ENCODE data around the gene CFAP61.

The CFAP61 gene

DNA sequence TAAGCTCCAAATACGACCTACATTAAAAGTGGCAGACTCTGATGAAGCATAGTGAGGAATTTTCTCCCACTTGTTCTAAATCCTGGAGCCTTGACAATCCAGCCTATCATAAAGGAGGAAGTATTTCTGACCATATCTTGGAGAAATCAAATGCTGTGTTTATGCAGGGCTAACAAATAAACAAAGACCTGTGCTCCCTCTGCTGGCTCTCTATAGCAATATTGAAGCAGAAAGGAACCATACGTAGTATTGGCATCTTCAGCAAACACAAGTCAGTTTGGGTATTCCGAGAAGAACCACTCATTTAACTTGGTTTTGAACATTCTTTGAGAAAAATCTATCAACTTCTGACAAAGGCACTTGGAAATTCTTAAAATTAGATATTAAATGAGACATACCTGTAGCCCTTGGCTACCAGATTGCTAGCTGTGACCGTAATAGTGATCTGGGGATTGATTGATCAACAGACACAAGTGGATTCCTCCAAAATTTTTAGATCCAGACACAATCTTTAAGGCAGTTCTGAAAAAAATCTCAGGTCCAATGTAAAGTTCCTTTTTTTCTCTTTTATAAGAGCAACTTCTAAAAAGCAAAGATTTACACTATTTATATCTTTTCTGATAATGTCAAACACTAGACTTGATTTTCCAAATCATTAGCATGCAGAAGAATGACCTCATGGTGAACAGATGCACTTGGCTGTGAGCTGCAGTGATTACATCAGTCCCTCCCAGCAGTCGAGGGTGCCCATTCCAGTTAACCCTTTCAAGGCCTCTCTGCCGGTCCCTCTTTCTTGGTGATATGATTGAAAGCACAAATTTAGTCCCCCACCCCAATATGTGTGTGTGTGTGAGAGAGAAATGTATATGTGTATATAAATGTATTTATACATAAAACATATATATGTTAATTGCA lies 355.8 kb downstream of the CFAP61 start:
- no peak for DNase-seq (ENCODE audit: low spot score)

GRCh38 chr20:20409331-20409730 lies 357.0 kb downstream of the CFAP61 start:
- no peaks in the 10 kb centered on the region for H3K36me3 ChIP-seq (ENCODE audit: low read depth)
- no peaks in the 10 kb centered on the region for H3K4me1 ChIP-seq (ENCODE audit: insufficient read depth, poor library complexity, severe bottlenecking)
- H3K9me3 ChIP-seq (ENCODE audit: severe bottlenecking): no peaks in the 10 kb centered on the region
- H3K27ac ChIP-seq (ENCODE audit: poor library complexity, severe bottlenecking): no peak overlapping the region
- H3K27me3 ChIP-seq (ENCODE audit: insufficient read depth, poor library complexity, severe bottlenecking): no peaks in the 10 kb centered on the region
- TF ChIP-seq, protein P1, sequence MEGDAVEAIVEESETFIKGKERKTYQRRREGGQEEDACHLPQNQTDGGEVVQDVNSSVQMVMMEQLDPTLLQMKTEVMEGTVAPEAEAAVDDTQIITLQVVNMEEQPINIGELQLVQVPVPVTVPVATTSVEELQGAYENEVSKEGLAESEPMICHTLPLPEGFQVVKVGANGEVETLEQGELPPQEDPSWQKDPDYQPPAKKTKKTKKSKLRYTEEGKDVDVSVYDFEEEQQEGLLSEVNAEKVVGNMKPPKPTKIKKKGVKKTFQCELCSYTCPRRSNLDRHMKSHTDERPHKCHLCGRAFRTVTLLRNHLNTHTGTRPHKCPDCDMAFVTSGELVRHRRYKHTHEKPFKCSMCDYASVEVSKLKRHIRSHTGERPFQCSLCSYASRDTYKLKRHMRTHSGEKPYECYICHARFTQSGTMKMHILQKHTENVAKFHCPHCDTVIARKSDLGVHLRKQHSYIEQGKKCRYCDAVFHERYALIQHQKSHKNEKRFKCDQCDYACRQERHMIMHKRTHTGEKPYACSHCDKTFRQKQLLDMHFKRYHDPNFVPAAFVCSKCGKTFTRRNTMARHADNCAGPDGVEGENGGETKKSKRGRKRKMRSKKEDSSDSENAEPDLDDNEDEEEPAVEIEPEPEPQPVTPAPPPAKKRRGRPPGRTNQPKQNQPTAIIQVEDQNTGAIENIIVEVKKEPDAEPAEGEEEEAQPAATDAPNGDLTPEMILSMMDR (IDR thresholded peaks at IDR 0.05; ENCODE audit: poor library complexity, severe bottlenecking): no peak
- DNase-seq (ENCODE audit: low spot score) (no peak), ATAC-seq (ENCODE audit: low read depth) (no peak)
- H3K4me3 ChIP-seq (ENCODE audit: severe bottlenecking): no peak overlapping the region

More for the DNA sequence above, 355.8 kb downstream of the CFAP61 start:
- no peaks in the 10 kb centered on the region for H3K9me3 ChIP-seq (ENCODE audit: severe bottlenecking)
- H3K36me3 ChIP-seq (ENCODE audit: low read depth): no peaks in the 10 kb centered on the region
- H3K4me1 ChIP-seq (ENCODE audit: insufficient read depth, poor library complexity, severe bottlenecking): no peaks in the 10 kb centered on the region
- no peaks in the 10 kb centered on the region for H3K27me3 ChIP-seq (ENCODE audit: insufficient read depth, poor library complexity, severe bottlenecking)
- TF ChIP-seq, protein P1 (IDR thresholded peaks at IDR 0.05; ENCODE audit: poor library complexity, severe bottlenecking): peak; percentile 42
- ATAC-seq (ENCODE audit: low read depth): peak; percentile 41; the same call in 1 of the 3 replicates
- H3K27ac ChIP-seq (ENCODE audit: poor library complexity, severe bottlenecking): no peak overlapping the region
- H3K4me3 ChIP-seq (ENCODE audit: severe bottlenecking): no peak overlapping the region
